ENCODE data around the gene NUP188.
"Not testable (repeated sequence)": the region's sequence is repeated elsewhere in the genome, so short reads cannot be mapped to it uniquely, and the experiment has no call there.

NUP188 gene

DNA sequence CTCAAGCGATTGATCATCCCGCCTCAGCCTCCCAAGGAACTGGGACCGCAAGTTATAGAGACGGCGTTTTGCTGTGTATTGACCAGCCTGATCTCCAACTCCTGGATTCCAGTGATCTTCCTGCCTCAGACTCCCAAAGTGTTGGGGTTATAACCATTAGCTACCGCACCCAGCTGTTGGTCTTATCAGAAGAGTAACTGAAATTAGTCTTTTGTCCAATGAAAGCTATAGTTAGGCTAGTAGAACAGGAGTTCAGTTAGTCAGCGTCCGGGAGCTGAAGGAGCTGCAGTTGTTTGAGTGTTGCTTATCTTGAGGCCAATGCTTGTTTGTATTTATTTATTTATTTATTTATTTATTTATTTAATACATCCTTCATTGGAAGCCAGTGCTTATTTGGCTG is 85.7 kb downstream of the NUP188 start:
- no peak for DNase-seq

DNA sequence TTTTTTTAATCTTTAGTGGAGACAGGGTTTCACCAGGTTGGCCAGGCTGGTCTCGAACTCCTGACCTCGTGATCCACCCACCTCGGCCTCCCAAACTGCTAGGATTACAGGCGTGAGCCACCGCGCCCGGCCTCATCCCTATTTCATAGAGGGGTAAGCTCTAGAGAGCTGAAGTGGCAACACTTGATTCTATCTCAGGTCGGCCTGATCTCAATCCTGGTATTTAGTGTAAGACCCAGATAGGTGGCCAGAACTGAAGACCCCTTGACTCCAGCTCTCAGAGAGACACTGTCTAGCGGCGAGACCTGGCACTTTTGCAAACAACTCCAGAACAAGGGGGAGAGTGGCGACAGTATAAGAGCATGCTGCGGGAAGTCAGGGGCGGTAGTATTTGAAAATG is 88.3 kb downstream of the NUP188 start:
- DNase-seq = not testable (repeated sequence)

DNA sequence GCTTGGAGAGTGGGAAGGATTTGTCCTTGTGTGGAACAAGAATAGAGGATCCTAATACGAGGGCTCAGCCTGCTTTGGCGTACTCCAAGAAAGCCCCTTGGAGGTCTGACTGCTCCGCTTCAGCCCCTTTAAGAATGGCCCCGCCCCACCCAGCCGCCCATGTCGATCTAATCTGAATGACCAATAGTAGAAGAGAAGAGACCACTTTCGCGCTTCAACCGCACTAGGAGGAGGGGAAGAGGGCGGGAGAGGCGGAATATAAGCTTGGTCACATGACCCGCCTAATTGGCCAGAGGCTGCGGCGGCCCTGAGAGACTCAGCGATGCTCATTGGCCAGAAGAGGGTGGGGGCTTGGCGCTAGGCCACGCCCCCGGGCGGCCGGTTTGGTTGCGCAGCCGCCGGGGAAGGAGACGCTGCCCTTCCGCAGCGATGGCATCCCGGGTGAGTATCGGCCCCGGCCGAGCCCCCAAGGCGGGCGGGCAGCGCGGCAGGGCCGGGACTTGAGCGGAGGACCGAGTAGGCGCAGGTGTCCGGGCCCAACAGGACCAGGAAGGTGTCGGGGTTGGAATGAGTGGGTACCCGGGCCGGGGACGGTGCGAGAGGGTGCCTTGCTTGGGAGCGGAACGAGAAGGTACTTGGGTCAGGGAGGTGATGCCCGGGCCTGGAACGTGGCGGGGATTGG is 88.9 kb downstream of the NUP188 start, which contains the start of gene MIGA2:
Gene MIGA2, plus strand, starts transcription at position 386 of the 682 bp plus-strand sequence. CDS start 3,969 bp downstream, outside the sequence.
- peak; percentile 100 for DNase-seq

DNA sequence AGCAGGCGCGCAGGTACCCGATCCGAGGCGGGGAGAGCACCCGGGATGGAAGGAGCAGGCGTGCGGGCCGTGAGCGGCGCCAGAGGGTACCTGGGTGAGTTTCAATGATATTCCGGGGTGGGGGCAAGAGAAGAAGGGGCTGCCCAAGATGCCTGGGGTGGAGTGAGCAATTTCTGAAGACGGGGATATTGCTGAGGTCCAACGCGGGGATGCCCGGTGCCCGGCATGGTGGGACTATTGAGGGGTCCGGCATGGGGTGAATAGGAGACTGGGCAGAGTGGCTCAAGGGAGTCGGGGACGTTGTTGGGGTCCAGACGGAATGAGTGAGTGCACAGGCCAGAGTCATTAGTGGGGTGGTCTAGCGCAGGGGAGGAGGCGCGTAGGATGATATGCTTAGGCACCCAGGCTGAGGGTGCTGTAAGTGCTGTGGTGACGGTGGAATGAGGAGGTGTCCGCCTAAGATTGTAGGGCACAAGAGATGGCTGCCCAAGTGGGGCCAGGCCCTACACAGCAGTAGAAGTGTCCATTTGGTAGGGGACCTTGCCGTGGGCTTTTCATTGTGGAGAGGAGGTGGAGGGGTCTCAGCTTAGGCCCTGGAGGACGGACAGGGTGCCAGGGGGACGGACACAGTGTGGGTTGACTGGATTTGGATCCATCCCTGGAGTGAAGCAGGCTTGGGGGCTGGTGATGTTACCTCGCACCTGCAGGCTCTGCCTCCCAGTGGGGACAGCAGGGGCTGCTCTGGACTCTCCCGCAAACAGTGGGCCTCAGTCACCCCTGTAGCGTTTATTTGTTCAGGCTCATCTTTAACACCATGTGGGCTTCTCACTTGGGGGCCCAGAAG is 89.6 kb downstream of the NUP188 start:
- DNase-seq = no peak

DNA sequence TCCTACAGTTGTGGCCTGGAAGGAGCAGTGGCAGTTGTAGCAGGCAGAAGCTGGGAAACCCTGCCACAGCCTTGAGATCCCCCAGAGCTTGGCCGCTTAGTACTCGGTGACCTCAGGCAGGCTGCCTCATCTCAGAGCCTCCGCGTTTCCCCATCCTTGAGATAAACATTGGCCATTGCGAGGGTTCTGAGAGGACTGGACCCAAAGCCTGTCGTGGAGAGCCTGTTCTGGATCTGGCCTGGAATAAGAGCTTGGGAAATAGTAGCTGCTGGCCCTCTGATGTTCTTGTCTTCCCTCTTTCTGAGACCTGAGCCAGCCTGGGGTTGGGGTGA is 90.2 kb downstream of the NUP188 start:
- no peak for DNase-seq

DNA sequence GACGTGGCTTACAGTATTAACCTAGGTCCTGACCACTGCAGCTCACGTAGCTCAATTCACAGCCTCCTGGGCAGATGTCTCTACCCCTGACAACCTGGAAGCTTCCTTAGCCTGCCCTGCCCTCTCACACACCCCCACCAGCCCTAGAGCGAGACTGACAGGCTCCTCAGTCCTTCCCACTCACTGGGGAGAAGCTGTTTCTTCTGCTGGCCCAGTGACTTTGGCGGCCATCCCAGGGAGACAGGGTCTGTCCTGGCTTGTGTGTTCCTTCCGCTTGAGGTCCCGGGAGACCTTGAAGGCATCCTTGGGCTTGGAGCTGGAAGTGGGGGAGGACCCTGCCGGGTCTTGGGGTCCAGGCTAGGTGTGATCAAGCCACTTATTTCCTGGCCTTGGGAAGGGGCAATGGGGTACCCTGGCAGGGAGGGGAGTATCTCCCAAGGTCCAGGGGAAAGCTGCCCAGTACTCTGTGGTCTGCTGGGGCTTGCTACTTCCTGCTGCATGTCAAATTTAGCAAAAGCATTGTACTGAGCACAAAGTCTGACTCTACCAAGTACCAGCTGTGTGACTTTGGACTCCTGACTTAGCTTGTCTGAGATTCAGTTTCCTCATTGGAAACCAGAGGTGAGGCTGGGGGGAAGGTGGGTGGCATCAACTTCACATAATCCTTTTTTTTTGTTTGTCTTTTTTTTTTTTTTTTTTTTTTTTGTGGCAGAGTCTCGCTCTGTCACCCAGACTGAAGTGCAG is 90.8 kb downstream of the NUP188 start:
- no peak for DNase-seq

DNA sequence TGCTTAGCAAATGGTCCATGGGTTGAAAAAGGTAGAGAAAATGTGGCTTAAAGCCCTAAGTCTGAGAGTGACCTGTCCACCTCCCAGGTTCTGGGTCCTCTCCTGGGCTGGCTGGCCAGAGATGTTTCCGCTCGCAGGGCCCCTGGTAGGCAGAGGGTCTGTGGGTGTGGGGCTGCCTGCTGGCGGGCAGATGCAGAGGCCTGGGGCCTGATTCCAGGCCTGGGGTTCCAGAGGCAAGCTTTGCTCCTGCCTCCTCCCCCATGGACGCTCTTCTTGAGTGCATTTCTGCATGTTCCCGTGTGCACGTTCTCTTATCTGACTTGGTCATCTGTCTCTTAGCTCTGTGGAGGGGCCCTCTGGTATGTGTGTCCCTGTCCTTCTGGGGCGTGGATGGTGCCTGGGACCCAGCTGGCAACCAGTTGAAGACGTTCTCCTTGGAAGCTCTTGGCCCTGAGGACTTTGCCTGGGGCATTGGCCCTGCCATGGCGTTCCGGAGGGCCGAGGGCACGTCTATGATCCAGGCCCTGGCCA is 92.7 kb downstream of the NUP188 start:
- no peak for DNase-seq

DNA sequence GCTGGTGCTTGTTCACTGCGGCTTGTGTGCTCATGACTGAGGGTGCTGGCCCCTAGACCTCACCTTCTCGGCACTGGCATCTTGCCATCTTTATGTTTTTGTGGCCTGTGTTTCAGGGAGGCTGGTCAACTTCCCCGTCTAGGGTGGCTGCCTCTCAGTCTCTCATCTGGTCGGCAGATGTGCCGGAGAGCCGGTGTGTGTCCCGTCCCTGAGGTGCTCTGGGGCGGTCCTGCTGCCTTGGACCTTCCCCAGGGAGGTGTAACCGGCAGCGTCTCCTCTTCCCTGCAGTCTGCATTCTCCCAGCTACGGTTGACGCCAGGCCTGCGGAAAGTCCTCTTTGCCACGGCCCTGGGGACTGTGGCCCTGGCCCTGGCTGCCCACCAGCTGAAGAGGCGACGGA is 94.5 kb downstream of the NUP188 start:
- DNase-seq = no peak

DNA sequence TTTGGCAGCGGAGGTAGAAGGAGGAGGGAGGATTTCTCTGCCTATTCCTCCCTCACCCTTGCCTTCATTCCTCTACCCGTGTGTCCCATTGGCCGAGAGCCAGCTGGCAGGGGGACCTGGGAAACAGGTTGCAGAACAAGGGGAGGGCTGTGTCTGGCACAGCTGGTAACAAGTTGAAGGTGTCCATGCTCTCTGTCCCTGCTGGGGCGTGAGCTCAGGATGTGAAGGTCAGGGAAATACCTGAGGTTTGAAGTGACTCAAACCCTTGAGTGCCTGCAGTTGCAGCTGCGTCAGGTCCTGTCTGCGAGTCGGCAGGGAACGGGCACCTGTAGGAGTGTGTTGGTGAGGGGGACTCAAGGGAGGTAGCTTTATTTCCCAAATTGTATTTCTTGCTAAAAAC is 105.1 kb downstream of the NUP188 start:
- peak; percentile 83 for DNase-seq

DNA sequence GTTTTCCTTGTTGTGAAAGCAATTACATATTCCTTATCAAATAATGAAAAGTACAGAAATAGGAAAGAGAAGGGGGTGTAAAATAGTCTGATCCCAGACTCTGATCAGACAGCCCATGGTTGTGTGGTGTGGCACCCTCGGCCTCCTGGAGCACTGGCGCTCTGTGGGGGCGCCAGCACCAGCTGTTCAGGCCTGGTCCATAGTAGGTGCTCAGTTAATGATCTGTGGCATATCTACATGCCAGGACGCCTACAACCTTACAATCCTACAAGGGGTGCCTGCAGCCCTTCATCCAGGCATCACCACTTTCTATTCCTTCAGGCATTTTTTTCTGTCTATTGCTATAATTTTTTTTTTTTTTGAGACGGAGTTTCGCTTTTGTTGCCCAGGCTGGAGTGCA is 105.5 kb downstream of the NUP188 start:
- no peak for DNase-seq

DNA sequence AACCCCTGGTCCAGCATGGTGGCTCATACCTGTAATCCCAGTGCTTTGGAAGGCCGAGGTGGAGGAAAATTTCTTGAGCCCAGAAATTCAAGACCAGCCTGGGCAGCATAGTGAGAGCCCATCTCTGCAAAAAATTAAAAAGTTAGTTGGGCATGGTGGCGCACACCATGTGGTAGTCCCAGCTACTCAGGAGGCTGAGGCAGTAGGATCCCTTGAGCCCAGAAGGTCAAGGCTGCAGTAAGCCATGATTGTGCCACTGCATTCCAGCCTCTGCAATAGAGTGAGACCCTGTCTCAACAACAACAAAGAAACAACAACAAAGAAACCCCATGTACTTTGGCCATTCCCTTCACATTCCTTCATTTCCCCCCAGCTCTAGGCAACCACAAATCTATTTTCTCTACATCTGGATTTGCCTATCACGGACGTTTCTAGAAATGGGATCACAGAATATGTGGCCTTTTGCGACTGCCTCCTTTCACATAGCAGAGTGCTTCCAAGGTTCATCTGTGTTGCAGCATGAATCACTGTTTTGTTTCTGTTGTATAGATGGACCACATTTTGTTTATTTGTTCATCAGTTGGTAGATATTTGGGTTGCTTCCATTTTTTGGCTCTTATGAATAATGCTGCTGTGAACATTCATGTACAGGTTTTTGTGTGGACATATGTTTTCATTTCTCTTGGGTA is 106.8 kb downstream of the NUP188 start:
- DNase-seq = no peak

All from NCI-H69 (cell line).